Smooth muscle cell (in vitro differentiated cells): ENCODE results near the gene ADAM19. TPM values are rescaled to one million over a fixed set of nuclear protein-coding genes. Genes with fewer than 3 reads are reported as not detected.

Source experiments
- DNase-seq: peaks from one replicate; lab custom pipeline; 2025; ENCODE audit not compliant: unreplicated experiment; lab: John Stamatoyannopoulos, UW
- H2AFZ ChIP-seq: fragments of 200-600 bp; sonication (generic); 2 replicates; pipeline ENCODE4 v1.6.0; 2016; ENCODE audit warnings: antibody characterized with exemption, low read depth, mild to moderate bottlenecking
- H3F3A ChIP-seq: fragments of 200-600 bp; sonication (generic); 2 replicates; pipeline ENCODE4 v1.6.0; 2017; ENCODE audit warnings: antibody characterized with exemption, low read depth
- H3K27ac ChIP-seq: fragments of 200-600 bp; sonication (generic); 2 replicates; pipeline ENCODE4 v1.5.1; 2016; ENCODE audit warnings: low read depth, mild to moderate bottlenecking
- H3K27me3 ChIP-seq: fragments of 200-600 bp; sonication (generic); 2 replicates; pipeline ENCODE4 v1.6.1; 2016; ENCODE audit warnings: low read depth, mild to moderate bottlenecking
- H3K36me3 ChIP-seq: fragments of 200-600 bp; sonication (generic); 2 replicates; pipeline ENCODE4 v1.5.1; 2016; ENCODE audit warnings: low read depth
- H3K4me1 ChIP-seq: fragments of 200-600 bp; sonication (generic); 2 replicates; pipeline ENCODE4 v1.5.1; 2016; ENCODE audit warnings: low read depth
- H3K4me2 ChIP-seq: fragments of 200-600 bp; sonication (generic); 2 replicates; pipeline ENCODE4 v1.6.0; 2016; ENCODE audit warnings: mild to moderate bottlenecking
- H3K4me3 ChIP-seq: fragments of 200-600 bp; sonication (generic); 2 replicates; pipeline ENCODE4 v1.5.1; 2016; ENCODE audit warnings: mild to moderate bottlenecking
- H3K79me2 ChIP-seq: fragments of 200-600 bp; sonication (generic); 2 replicates; pipeline ENCODE4 v1.6.0; 2016; ENCODE audit warnings: low read depth, mild to moderate bottlenecking
- H3K9ac ChIP-seq: fragments of 200-600 bp; sonication (generic); 2 replicates; pipeline ENCODE4 v1.6.0; 2016; ENCODE audit warnings: low read depth
- H3K9me3 ChIP-seq: fragments of 200-600 bp; sonication (generic); replicated peaks from 2 replicates; pipeline ENCODE4 v1.5.1; 2016; ENCODE audit warnings: low read depth
- H4K20me1 ChIP-seq: fragments of 200-600 bp; sonication (generic); 2 replicates; pipeline ENCODE4 v1.6.0; 2016; ENCODE audit warnings: low read depth
- WGBS: methylation state at CpG from one replicate; pipeline ENCODE4 v1.1.7; 2016; ENCODE audit warnings: low lambda C conversion rate; 5-methylcytosine and 5-hydroxymethylcytosine counted together
- polyA plus RNA-seq: library from polyadenylated mRNA; unstranded; fragments of >200 nt; fragmentation: Nextera tagmentation; extraction: Ambion mirVana; gene quantifications from 2 replicates; pipeline ENCODE4 v1.2.1, GENCODE V29; 2016
- total RNA-seq: library from RNA; depleted of rRNA; stranded (reverse); fragments of >200 nt; gene quantifications from 2 replicates; pipeline ENCODE4 v1.2.3, GENCODE V29; 2014
- TF ChIP-seq, protein P1 (sequence below): fragments of 200-600 bp; sonication (generic); IDR thresholded peaks from 2 replicates; pipeline ENCODE4 v1.5.1; 2017; ENCODE audit warnings: borderline replicate concordance, mild to moderate bottlenecking, antibody characterized with exemption; ENCODE audit not compliant: insufficient read depth, poor library complexity, severe bottlenecking

The ADAM19 gene
- total and polyA plus RNA-seq, 2 experiments from 2014 or later, result 62.2 to 112 TPM

DNA sequence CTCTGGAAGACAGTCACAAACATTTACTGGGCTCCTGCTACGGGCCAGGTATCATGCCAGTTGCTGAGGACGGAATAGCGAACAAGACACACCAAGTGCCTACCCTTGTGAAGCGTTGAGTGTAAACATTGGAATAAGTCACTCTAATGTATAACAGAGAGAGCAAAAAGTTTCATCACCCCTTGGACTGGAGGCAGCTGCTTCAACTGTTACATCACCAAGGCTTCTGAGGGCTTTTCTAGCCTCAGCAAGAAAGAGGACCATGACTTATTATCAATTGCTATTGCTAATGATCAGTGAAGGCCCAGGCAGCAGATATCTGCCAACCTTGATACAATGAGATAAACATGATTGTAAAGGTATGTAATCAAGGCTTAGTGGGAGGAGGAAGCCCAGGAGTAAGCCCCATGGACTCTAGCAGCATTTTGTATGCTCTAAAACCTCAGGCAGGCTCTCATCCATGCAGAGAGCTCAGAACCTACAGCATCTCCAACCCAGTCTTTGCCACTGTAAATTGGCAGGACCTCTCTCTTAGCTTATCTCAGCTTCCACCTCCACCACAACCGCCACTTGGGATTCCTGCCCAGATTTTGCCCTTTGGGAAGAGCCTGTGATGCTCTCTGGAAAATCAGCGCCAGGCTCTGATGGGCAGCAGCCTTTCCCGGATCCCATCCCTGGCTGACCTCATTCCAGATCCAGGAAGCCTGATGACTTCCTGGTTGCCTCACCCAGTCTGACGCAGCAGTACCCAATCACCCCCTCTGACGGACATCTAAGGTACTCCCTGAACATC lies 54.5 kb downstream of the ADAM19 start:
- 87% methylated on average over 9 of the region's 9 CpGs for WGBS
- Histone ChIP-seq H3K79me2 (peaks cover 14% of the 10 kb centered on the region), H3K9ac (no peak overlapping the region), H3K4me2 (no peak overlapping the region), H3K36me3 (peaks cover 7% of the 10 kb centered on the region), H3K27me3 (no peaks in the 10 kb centered on the region), H3K4me3 (no peak overlapping the region), H3F3A (peaks cover 21% of the 10 kb centered on the region), H3K9me3 (no peaks in the 10 kb centered on the region), H3K27ac (no peak overlapping the region), H4K20me1 (peaks cover 67% of the 10 kb centered on the region), H2AFZ (no peak overlapping the region), H3K4me1 (no peaks in the 10 kb centered on the region)
- DNase-seq, result no peak
- TF ChIP-seq, protein P1, sequence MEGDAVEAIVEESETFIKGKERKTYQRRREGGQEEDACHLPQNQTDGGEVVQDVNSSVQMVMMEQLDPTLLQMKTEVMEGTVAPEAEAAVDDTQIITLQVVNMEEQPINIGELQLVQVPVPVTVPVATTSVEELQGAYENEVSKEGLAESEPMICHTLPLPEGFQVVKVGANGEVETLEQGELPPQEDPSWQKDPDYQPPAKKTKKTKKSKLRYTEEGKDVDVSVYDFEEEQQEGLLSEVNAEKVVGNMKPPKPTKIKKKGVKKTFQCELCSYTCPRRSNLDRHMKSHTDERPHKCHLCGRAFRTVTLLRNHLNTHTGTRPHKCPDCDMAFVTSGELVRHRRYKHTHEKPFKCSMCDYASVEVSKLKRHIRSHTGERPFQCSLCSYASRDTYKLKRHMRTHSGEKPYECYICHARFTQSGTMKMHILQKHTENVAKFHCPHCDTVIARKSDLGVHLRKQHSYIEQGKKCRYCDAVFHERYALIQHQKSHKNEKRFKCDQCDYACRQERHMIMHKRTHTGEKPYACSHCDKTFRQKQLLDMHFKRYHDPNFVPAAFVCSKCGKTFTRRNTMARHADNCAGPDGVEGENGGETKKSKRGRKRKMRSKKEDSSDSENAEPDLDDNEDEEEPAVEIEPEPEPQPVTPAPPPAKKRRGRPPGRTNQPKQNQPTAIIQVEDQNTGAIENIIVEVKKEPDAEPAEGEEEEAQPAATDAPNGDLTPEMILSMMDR, result no peak

DNA sequence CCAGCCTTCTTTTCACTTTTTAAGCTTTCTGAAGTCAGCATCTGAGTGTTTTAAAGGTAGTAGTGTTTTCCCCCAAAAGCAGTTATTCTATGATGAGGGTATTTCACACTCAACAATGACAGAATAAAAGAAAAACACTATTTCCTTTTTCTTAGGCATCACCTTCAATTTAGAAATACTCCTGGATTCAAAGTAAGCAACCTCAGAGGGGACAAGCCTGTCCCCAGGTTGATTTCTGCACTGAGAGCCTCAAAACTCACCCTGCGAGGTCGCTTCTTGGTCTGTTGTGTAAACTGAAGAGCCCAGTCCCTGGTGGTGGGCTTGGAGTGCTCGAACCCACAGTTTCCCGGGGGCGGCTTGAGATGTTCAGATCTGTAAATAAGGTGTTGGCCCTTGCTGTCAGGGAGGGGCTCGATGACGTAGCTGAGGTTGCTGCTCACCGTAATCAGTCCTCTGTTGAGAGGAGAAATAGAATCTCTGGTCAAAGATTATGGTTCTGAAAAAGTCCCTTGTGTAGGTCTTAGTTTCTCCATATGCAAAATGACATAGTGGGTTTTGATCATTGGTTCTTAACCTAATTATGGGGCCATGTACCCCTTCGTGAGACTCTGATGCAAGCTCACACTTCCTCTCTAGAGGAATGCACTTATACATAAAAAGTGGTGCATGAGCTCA lies 55.9 kb downstream of the ADAM19 start:
- peaks cover 7% of the 10 kb centered on the region for H3K36me3 ChIP-seq
- H3K4me3 ChIP-seq, result no peak overlapping the region
- no peak overlapping the region for H3K4me2 ChIP-seq
- peaks cover 29% of the 10 kb centered on the region for H3F3A ChIP-seq
- H3K27me3 ChIP-seq, result no peaks in the 10 kb centered on the region
- no peak overlapping the region for H2AFZ ChIP-seq
- H4K20me1 ChIP-seq, result peaks cover 67% of the 10 kb centered on the region
- no peak overlapping the region for H3K9ac ChIP-seq
- TF ChIP-seq, protein P1, result no peak
- no peak for DNase-seq
- H3K9me3 ChIP-seq, result no peaks in the 10 kb centered on the region
- H3K4me1 ChIP-seq, result no peaks in the 10 kb centered on the region
- H3K79me2 ChIP-seq, result peaks cover 3% of the 10 kb centered on the region
- WGBS, result 93% methylated on average over 9 of the region's 9 CpGs
- H3K27ac ChIP-seq, result no peak overlapping the region

DNA sequence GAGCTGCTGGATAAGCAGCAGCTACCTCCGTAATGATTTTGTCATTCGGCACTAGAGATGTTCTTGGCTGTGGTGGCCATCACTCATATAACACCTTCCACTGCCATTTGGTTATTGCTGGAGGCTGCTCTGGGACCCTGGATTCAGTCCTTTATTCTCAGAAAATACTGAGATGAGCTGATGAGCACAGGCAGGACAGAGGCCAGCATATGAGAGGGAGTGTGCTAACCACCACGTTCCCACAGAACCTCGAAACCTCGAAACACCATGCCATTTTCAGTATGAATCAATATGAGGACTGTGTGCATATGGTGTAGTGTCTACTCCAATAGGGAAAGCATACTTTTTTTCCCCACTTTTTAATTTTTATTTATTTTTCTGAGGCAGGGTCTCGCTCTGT lies 56.6 kb downstream of the ADAM19 start:
- TF ChIP-seq, protein P1, result no peak
- peaks cover 7% of the 10 kb centered on the region for H3K36me3 ChIP-seq

More for the DNA sequence above, 56.6 kb downstream of the ADAM19 start:
- H3K9ac ChIP-seq, result no peak overlapping the region
- WGBS, result 94% methylated on average over 6 of the region's 6 CpGs
- no peak overlapping the region for H3K27ac ChIP-seq
- H3K9me3 ChIP-seq, result no peaks in the 10 kb centered on the region
- peaks cover 3% of the 10 kb centered on the region for H3K79me2 ChIP-seq
- no peak overlapping the region for H2AFZ ChIP-seq
- H3K27me3 ChIP-seq, result no peaks in the 10 kb centered on the region
- peaks cover 26% of the 10 kb centered on the region for H3F3A ChIP-seq
- H3K4me2 ChIP-seq, result no peak overlapping the region
- DNase-seq, result no peak
- peaks cover 59% of the 10 kb centered on the region for H4K20me1 ChIP-seq
- no peak overlapping the region for H3K4me3 ChIP-seq
- H3K4me1 ChIP-seq, result no peaks in the 10 kb centered on the region
